ENCODE data around the gene SUFU. TPM values are rescaled to one million over a fixed set of nuclear protein-coding genes. Genes with fewer than 3 reads are reported as not detected.

SUFU gene
- total RNA-seq, 1 donor from 2014 or later: 4.2 TPM

- Histone ChIP-seq H3K27me3 (ENCODE audit: control insufficient read depth in 3 of 3, insufficient read depth in 3 of 3, low read length in 3 of 3) (no peaks in the 10 kb centered on the region), H3K36me3 (ENCODE audit: control insufficient read depth in 3 of 3, insufficient read depth in 3 of 3, low read length in 3 of 3) (no peaks in the 10 kb centered on the region), H3K27ac (ENCODE audit: low read depth, low read length) (no peak overlapping the region), H3K9me3 (ENCODE audit: control insufficient read depth in 3 of 3, low read length in 3 of 3) (no peaks in the 10 kb centered on the region), H3K4me3 (ENCODE audit: low read length in 3 of 3) (no peak overlapping the region), H3K4me1 (ENCODE audit: control insufficient read depth in 3 of 3, insufficient read depth in 3 of 3, low read length in 3 of 3) (peaks cover 9 to 24% (median 15%) of the 10 kb centered on the region in 3 donors), H3K9ac (ENCODE audit: low read depth in 1 of 3, low read length in 3 of 3) (no peak overlapping the region)
These were observed 39.8 kb upstream of the SUFU start for GRCh38 chr10:102463983-102464382.

- Histone ChIP-seq H3K4me1 (ENCODE audit: control insufficient read depth in 3 of 3, insufficient read depth in 3 of 3, low read length in 3 of 3) (peaks cover 9 to 24% (median 15%) of the 10 kb centered on the region in 3 donors), H3K27me3 (ENCODE audit: control insufficient read depth in 3 of 3, insufficient read depth in 3 of 3, low read length in 3 of 3) (no peaks in the 10 kb centered on the region), H3K27ac (ENCODE audit: low read depth, low read length) (no peak overlapping the region), H3K9me3 (ENCODE audit: control insufficient read depth in 3 of 3, low read length in 3 of 3) (no peaks in the 10 kb centered on the region), H3K9ac (ENCODE audit: low read depth in 1 of 3, low read length in 3 of 3) (no peak overlapping the region), H3K36me3 (ENCODE audit: control insufficient read depth in 3 of 3, insufficient read depth in 3 of 3, low read length in 3 of 3) (no peaks in the 10 kb centered on the region), H3K4me3 (ENCODE audit: low read length in 3 of 3) (no peak overlapping the region)
These were observed 38.3 kb upstream of the SUFU start for GRCh38 chr10:102465466-102465865.

- Histone ChIP-seq H3K36me3 (ENCODE audit: control insufficient read depth in 3 of 3, insufficient read depth in 3 of 3, low read length in 3 of 3) (no peaks in the 10 kb centered on the region), H3K9ac (ENCODE audit: low read depth in 1 of 3, low read length in 3 of 3) (no peak overlapping the region), H3K4me3 (ENCODE audit: low read length in 3 of 3) (no peak overlapping the region), H3K27me3 (ENCODE audit: control insufficient read depth in 3 of 3, insufficient read depth in 3 of 3, low read length in 3 of 3) (no peaks in the 10 kb centered on the region), H3K27ac (ENCODE audit: low read depth, low read length) (no peak overlapping the region), H3K9me3 (ENCODE audit: control insufficient read depth in 3 of 3, low read length in 3 of 3) (no peaks in the 10 kb centered on the region), H3K4me1 (ENCODE audit: control insufficient read depth in 3 of 3, insufficient read depth in 3 of 3, low read length in 3 of 3) (peaks cover 0 to 9% (median 1%) of the 10 kb centered on the region in 3 donors)
These were observed 36.5 kb upstream of the SUFU start for GRCh38 chr10:102467318-102467717.

GRCh38 chr10:102467971-102468438 lies 35.8 kb upstream of the SUFU start:
- H3K36me3 ChIP-seq (ENCODE audit: control insufficient read depth in 3 of 3, insufficient read depth in 3 of 3, low read length in 3 of 3): no peaks in the 10 kb centered on the region
- peaks cover 0 to 9% (median 0%) of the 10 kb centered on the region in 3 donors for H3K4me1 ChIP-seq (ENCODE audit: control insufficient read depth in 3 of 3, insufficient read depth in 3 of 3, low read length in 3 of 3)
- H3K27ac ChIP-seq (ENCODE audit: low read depth, low read length): no peak overlapping the region
- H3K9me3 ChIP-seq (ENCODE audit: control insufficient read depth in 3 of 3, low read length in 3 of 3): no peaks in the 10 kb centered on the region
- no peak overlapping the region for H3K9ac ChIP-seq (ENCODE audit: low read depth in 1 of 3, low read length in 3 of 3)
- H3K4me3 ChIP-seq (ENCODE audit: low read length in 3 of 3): no peak overlapping the region
- no peaks in the 10 kb centered on the region for H3K27me3 ChIP-seq (ENCODE audit: control insufficient read depth in 3 of 3, insufficient read depth in 3 of 3, low read length in 3 of 3)

- no peaks in the 10 kb centered on the region for H3K27me3 ChIP-seq (ENCODE audit: control insufficient read depth in 3 of 3, insufficient read depth in 3 of 3, low read length in 3 of 3)
- no peak overlapping the region for H3K27ac ChIP-seq (ENCODE audit: low read depth, low read length)
- no peak overlapping the region for H3K9ac ChIP-seq (ENCODE audit: low read depth in 1 of 3, low read length in 3 of 3)
- H3K4me3 ChIP-seq (ENCODE audit: low read length in 3 of 3): no peak overlapping the region
- H3K9me3 ChIP-seq (ENCODE audit: control insufficient read depth in 3 of 3, low read length in 3 of 3): no peaks in the 10 kb centered on the region
- no peaks in the 10 kb centered on the region for H3K36me3 ChIP-seq (ENCODE audit: control insufficient read depth in 3 of 3, insufficient read depth in 3 of 3, low read length in 3 of 3)
- peaks cover 0 to 9% (median 0%) of the 10 kb centered on the region in 3 donors for H3K4me1 ChIP-seq (ENCODE audit: control insufficient read depth in 3 of 3, insufficient read depth in 3 of 3, low read length in 3 of 3)
These were observed 35.1 kb upstream of the SUFU start for GRCh38 chr10:102468683-102469082.

GRCh38 chr10:102470579-102471546 lies 32.9 kb upstream of the SUFU start:
- Histone ChIP-seq H3K4me1 (ENCODE audit: control insufficient read depth in 3 of 3, insufficient read depth in 3 of 3, low read length in 3 of 3) (peaks cover 0 to 9% (median 0%) of the 10 kb centered on the region in 3 donors), H3K9ac (ENCODE audit: low read depth in 1 of 3, low read length in 3 of 3) (no peak overlapping the region), H3K4me3 (ENCODE audit: low read length in 3 of 3) (no peak overlapping the region), H3K9me3 (ENCODE audit: control insufficient read depth in 3 of 3, low read length in 3 of 3) (no peaks in the 10 kb centered on the region), H3K27ac (ENCODE audit: low read depth, low read length) (no peak overlapping the region), H3K36me3 (ENCODE audit: control insufficient read depth in 3 of 3, insufficient read depth in 3 of 3, low read length in 3 of 3) (no peaks in the 10 kb centered on the region), H3K27me3 (ENCODE audit: control insufficient read depth in 3 of 3, insufficient read depth in 3 of 3, low read length in 3 of 3) (no peaks in the 10 kb centered on the region)

GRCh38 chr10:102473445-102474331 lies 30.1 kb upstream of the SUFU start:
- Histone ChIP-seq H3K36me3 (ENCODE audit: control insufficient read depth in 3 of 3, insufficient read depth in 3 of 3, low read length in 3 of 3) (peaks cover under 1 to 2% (median 1%) of the 10 kb centered on the region in 3 donors), H3K9ac (ENCODE audit: low read depth in 1 of 3, low read length in 3 of 3) (no peak overlapping the region)

GRCh38 chr10:102475451-102476040 lies 28.2 kb upstream of the SUFU start:
- no peak overlapping the region for H3K9ac ChIP-seq (ENCODE audit: low read depth in 1 of 3, low read length in 3 of 3)
- H3K27me3 ChIP-seq (ENCODE audit: control insufficient read depth in 3 of 3, insufficient read depth in 3 of 3, low read length in 3 of 3): no peaks in the 10 kb centered on the region
- peaks cover 0 to 8% (median 8%) of the 10 kb centered on the region in 3 donors for H3K4me1 ChIP-seq (ENCODE audit: control insufficient read depth in 3 of 3, insufficient read depth in 3 of 3, low read length in 3 of 3)

More at GRCh38 chr10:102473445-102474331, 30.1 kb upstream of the SUFU start:
- H3K4me3 ChIP-seq (ENCODE audit: low read length in 3 of 3): no peak overlapping the region
- peaks cover 0 to 4% (median 0%) of the 10 kb centered on the region in 3 donors for H3K4me1 ChIP-seq (ENCODE audit: control insufficient read depth in 3 of 3, insufficient read depth in 3 of 3, low read length in 3 of 3)
- no peaks in the 10 kb centered on the region for H3K9me3 ChIP-seq (ENCODE audit: control insufficient read depth in 3 of 3, low read length in 3 of 3)
- H3K27ac ChIP-seq (ENCODE audit: low read depth, low read length): no peak overlapping the region
- no peaks in the 10 kb centered on the region for H3K27me3 ChIP-seq (ENCODE audit: control insufficient read depth in 3 of 3, insufficient read depth in 3 of 3, low read length in 3 of 3)

GRCh38 chr10:102476466-102477141 lies 27.2 kb upstream of the SUFU start:
- H3K9me3 ChIP-seq (ENCODE audit: control insufficient read depth in 3 of 3, low read length in 3 of 3): no peaks in the 10 kb centered on the region
- no peak overlapping the region for H3K4me3 ChIP-seq (ENCODE audit: low read length in 3 of 3)
- no peak overlapping the region for H3K27ac ChIP-seq (ENCODE audit: low read depth, low read length)
- no peak overlapping the region for H3K9ac ChIP-seq (ENCODE audit: low read depth in 1 of 3, low read length in 3 of 3)
- peaks cover 0 to 8% (median 8%) of the 10 kb centered on the region in 3 donors for H3K4me1 ChIP-seq (ENCODE audit: control insufficient read depth in 3 of 3, insufficient read depth in 3 of 3, low read length in 3 of 3)
- H3K27me3 ChIP-seq (ENCODE audit: control insufficient read depth in 3 of 3, insufficient read depth in 3 of 3, low read length in 3 of 3): no peaks in the 10 kb centered on the region
- peaks cover 26 to 29% (median 27%) of the 10 kb centered on the region in 3 donors for H3K36me3 ChIP-seq (ENCODE audit: control insufficient read depth in 3 of 3, insufficient read depth in 3 of 3, low read length in 3 of 3)

More at GRCh38 chr10:102475451-102476040, 28.2 kb upstream of the SUFU start:
- no peaks in the 10 kb centered on the region for H3K9me3 ChIP-seq (ENCODE audit: control insufficient read depth in 3 of 3, low read length in 3 of 3)
- H3K36me3 ChIP-seq (ENCODE audit: control insufficient read depth in 3 of 3, insufficient read depth in 3 of 3, low read length in 3 of 3): peaks cover 16 to 18% (median 17%) of the 10 kb centered on the region in 3 donors
- H3K27ac ChIP-seq (ENCODE audit: low read depth, low read length): no peak overlapping the region
- H3K4me3 ChIP-seq (ENCODE audit: low read length in 3 of 3): no peak overlapping the region
